ENCODE results near the gene GHR.

The GHR gene

GRCh38 chr5:42454216-42454995 lies 31.2 kb downstream of the GHR start:
- Histone ChIP-seq H3K9me2 (ENCODE audit: low read depth, low read length) (no peaks in the 10 kb centered on the region), H3F3A (ENCODE audit: insufficient read depth, low read length) (no peaks in the 10 kb centered on the region), H3K79me2 (ENCODE audit: insufficient read depth, low read length) (no peaks in the 10 kb centered on the region), H3K9ac (ENCODE audit: low read length) (no peak overlapping the region), H3K36me3 (ENCODE audit: insufficient read depth, low read length) (no peaks in the 10 kb centered on the region), H3K4me2 (ENCODE audit: low read length) (no peak overlapping the region), H3K4me3 (ENCODE audit: low read depth, low read length, poor library complexity, severe bottlenecking) (no peak overlapping the region), H2AFZ (ENCODE audit: low read length) (no peak overlapping the region), H4K20me1 (ENCODE audit: insufficient read depth, low read length) (no peaks in the 10 kb centered on the region), H3K4me1 (ENCODE audit: insufficient read depth, low read length, severe bottlenecking) (no peaks in the 10 kb centered on the region), H3K27me3 (ENCODE audit: insufficient read depth, low read length) (no peaks in the 10 kb centered on the region), H3K27ac (ENCODE audit: low read depth, low read length, poor library complexity, severe bottlenecking) (no peak overlapping the region), H3K9me3 (ENCODE audit: low read length) (no peaks in the 10 kb centered on the region)
- TF ChIP-seq EZH2 (IDR thresholded peaks at IDR 0.05; ENCODE audit: borderline replicate concordance, low read length) (no peak), CTCF (IDR thresholded peaks at IDR 0.05; ENCODE audit: low read length) (no peak)

- Histone ChIP-seq H3K4me1 (ENCODE audit: insufficient read depth, low read length, severe bottlenecking) (no peaks in the 10 kb centered on the region), H3K4me2 (ENCODE audit: low read length) (no peak overlapping the region), H3K27ac (ENCODE audit: low read depth, low read length, poor library complexity, severe bottlenecking) (no peak overlapping the region), H3F3A (ENCODE audit: insufficient read depth, low read length) (no peaks in the 10 kb centered on the region), H3K9ac (ENCODE audit: low read length) (no peak overlapping the region), H4K20me1 (ENCODE audit: insufficient read depth, low read length) (no peaks in the 10 kb centered on the region), H2AFZ (ENCODE audit: low read length) (no peak overlapping the region), H3K27me3 (ENCODE audit: insufficient read depth, low read length) (no peaks in the 10 kb centered on the region), H3K9me2 (ENCODE audit: low read depth, low read length) (no peaks in the 10 kb centered on the region), H3K79me2 (ENCODE audit: insufficient read depth, low read length) (no peaks in the 10 kb centered on the region), H3K9me3 (ENCODE audit: low read length) (no peaks in the 10 kb centered on the region), H3K4me3 (ENCODE audit: low read depth, low read length, poor library complexity, severe bottlenecking) (no peak overlapping the region), H3K36me3 (ENCODE audit: insufficient read depth, low read length) (no peaks in the 10 kb centered on the region)
- TF ChIP-seq EZH2 (IDR thresholded peaks at IDR 0.05; ENCODE audit: borderline replicate concordance, low read length) (no peak), CTCF (IDR thresholded peaks at IDR 0.05; ENCODE audit: low read length) (no peak)
These were observed 37.8 kb downstream of the GHR start for GRCh38 chr5:42461033-42461432.

- no peak overlapping the region for H3K27ac ChIP-seq (ENCODE audit: low read depth, low read length, poor library complexity, severe bottlenecking)
- no peak overlapping the region for H3K9ac ChIP-seq (ENCODE audit: low read length)
- H3K4me2 ChIP-seq (ENCODE audit: low read length), result no peak overlapping the region
- H3K4me3 ChIP-seq (ENCODE audit: low read depth, low read length, poor library complexity, severe bottlenecking), result no peak overlapping the region
- no peak overlapping the region for H2AFZ ChIP-seq (ENCODE audit: low read length)
- H3K9me2 ChIP-seq (ENCODE audit: low read depth, low read length), result no peaks in the 10 kb centered on the region
- H4K20me1 ChIP-seq (ENCODE audit: insufficient read depth, low read length), result no peaks in the 10 kb centered on the region
- TF ChIP-seq EZH2 (IDR thresholded peaks at IDR 0.05; ENCODE audit: borderline replicate concordance, low read length), result no peak
- TF ChIP-seq CTCF (IDR thresholded peaks at IDR 0.05; ENCODE audit: low read length), result no peak
- no peaks in the 10 kb centered on the region for H3K4me1 ChIP-seq (ENCODE audit: insufficient read depth, low read length, severe bottlenecking)
- H3F3A ChIP-seq (ENCODE audit: insufficient read depth, low read length), result no peaks in the 10 kb centered on the region
- H3K79me2 ChIP-seq (ENCODE audit: insufficient read depth, low read length), result no peaks in the 10 kb centered on the region
- H3K27me3 ChIP-seq (ENCODE audit: insufficient read depth, low read length), result no peaks in the 10 kb centered on the region
- H3K36me3 ChIP-seq (ENCODE audit: insufficient read depth, low read length), result no peaks in the 10 kb centered on the region
- H3K9me3 ChIP-seq (ENCODE audit: low read length), result no peaks in the 10 kb centered on the region
These were observed 38.3 kb downstream of the GHR start for GRCh38 chr5:42461507-42461906.
